ENCODE results near the gene DOCK2. TPM values are rescaled to one million over a fixed set of nuclear protein-coding genes. Genes with fewer than 3 reads are reported as not detected.

Gene DOCK2
- polyA plus RNA-seq, 1 donor from 2014 or later = 114 TPM

- Mint-ChIP-seq H3K9me3 (no peaks in the 10 kb centered on the region), H3K27ac (peak overlapping the region in 1 of 3 donors; percentile 40), H3K27me3 (no peaks in the 10 kb centered on the region), H3K36me3 (peaks cover 4% of the 10 kb centered on the region), H3K4me3 (no peak overlapping the region), H3K4me1 (peaks cover 14 to 27% (median 25%) of the 10 kb centered on the region in 3 donors)
Measured at GRCh38 chr5:169875091-169875728, 238.1 kb downstream of the DOCK2 start.

GRCh38 chr5:169875731-169876130 lies 238.7 kb downstream of the DOCK2 start:
- no peaks in the 10 kb centered on the region for H3K9me3 Mint-ChIP-seq
- no peak overlapping the region for H3K4me3 Mint-ChIP-seq
- H3K36me3 Mint-ChIP-seq = peaks cover 4% of the 10 kb centered on the region
- peaks cover 19 to 32% (median 31%) of the 10 kb centered on the region in 3 donors for H3K4me1 Mint-ChIP-seq
- H3K27ac Mint-ChIP-seq = peak overlapping the region in 2 of 3 donors; percentile 6 to 25
- no peaks in the 10 kb centered on the region for H3K27me3 Mint-ChIP-seq

GRCh38 chr5:169876386-169876785 lies 239.3 kb downstream of the DOCK2 start:
- peaks cover 4% of the 10 kb centered on the region for H3K36me3 Mint-ChIP-seq
- no peaks in the 10 kb centered on the region for H3K9me3 Mint-ChIP-seq
- H3K27ac Mint-ChIP-seq = peak overlapping the region in 2 of 3 donors; percentile 6 to 25
- H3K4me3 Mint-ChIP-seq = no peak overlapping the region
- H3K27me3 Mint-ChIP-seq = no peaks in the 10 kb centered on the region
- H3K4me1 Mint-ChIP-seq = peaks cover 19 to 35% (median 31%) of the 10 kb centered on the region in 3 donors

DNA sequence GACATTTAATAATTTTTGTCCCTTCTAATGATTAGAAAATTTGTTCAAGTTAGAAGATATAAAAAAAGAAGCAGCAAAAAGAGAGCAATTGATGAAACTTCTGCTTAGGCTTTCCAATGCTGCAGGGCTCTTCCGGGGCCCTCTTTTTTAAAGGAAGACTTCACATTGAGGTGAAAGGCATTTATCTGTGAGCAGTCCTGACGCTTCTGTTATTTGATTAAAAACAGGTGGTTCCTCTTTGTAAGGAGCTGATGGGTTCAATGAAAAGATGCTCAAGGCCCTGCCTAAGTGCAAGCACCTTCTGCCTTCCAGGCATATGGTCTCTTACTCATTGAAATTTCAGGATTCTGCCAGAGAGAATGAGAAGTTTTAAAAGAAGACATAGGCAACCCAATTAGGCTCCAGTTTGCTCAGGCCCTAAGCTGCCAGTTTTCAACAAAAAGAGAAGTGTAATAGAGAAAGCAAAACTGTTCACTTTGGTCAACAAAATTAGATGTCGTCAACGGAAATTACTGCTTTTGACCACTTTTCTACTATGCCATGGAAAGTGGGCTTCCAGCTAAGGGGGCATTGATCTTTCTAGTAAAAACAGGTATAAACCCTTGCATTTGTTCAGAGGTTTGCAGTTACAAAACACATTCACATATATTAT lies 243.1 kb downstream of the DOCK2 start:
- Mint-ChIP-seq H3K36me3 (peaks cover 16% of the 10 kb centered on the region), H3K27me3 (no peaks in the 10 kb centered on the region), H3K4me1 (peaks cover 17 to 31% (median 28%) of the 10 kb centered on the region in 3 donors), H3K9me3 (no peaks in the 10 kb centered on the region), H3K4me3 (peak overlapping the region in 3 of 4 donors; percentile 11 to 73 (median 66)), H3K27ac (peak overlapping the region; percentile 85 to 94 (median 85))

DNA sequence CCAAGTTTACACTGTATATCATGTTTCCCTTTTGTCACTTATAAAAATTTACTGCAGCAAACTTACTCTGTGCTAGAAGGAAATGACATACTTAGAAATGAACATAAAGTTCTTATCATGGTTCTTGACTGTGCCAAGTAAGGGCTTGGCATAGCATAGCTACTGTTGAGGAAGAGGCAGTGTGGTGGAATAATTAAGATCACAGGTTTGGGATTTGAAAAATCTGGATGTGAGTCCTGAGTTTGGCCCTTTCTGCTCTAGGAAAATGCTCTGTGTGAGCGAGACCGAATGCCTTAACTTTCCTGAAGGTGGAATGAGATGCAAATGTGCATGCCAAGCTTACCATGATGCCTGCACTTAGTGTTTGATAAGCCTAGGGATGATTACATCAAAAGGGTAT lies 243.7 kb downstream of the DOCK2 start:
- H3K4me3 Mint-ChIP-seq = no peak overlapping the region
- peaks cover 17 to 29% (median 24%) of the 10 kb centered on the region in 3 donors for H3K4me1 Mint-ChIP-seq
- peak overlapping the region; percentile 85 to 94 (median 85) for H3K27ac Mint-ChIP-seq
- no peaks in the 10 kb centered on the region for H3K27me3 Mint-ChIP-seq
- H3K9me3 Mint-ChIP-seq = no peaks in the 10 kb centered on the region
- peaks cover 16% of the 10 kb centered on the region for H3K36me3 Mint-ChIP-seq

- H3K27ac Mint-ChIP-seq = peak overlapping the region in 1 of 3 donors; percentile 58
- H3K36me3 Mint-ChIP-seq = peaks cover 14% of the 10 kb centered on the region
- peaks cover 20 to 28% (median 27%) of the 10 kb centered on the region in 3 donors for H3K4me1 Mint-ChIP-seq
- H3K9me3 Mint-ChIP-seq = no peaks in the 10 kb centered on the region
- H3K4me3 Mint-ChIP-seq = no peak overlapping the region
- no peaks in the 10 kb centered on the region for H3K27me3 Mint-ChIP-seq
Measured at GRCh38 chr5:169881702-169882303, 244.7 kb downstream of the DOCK2 start.

DNA sequence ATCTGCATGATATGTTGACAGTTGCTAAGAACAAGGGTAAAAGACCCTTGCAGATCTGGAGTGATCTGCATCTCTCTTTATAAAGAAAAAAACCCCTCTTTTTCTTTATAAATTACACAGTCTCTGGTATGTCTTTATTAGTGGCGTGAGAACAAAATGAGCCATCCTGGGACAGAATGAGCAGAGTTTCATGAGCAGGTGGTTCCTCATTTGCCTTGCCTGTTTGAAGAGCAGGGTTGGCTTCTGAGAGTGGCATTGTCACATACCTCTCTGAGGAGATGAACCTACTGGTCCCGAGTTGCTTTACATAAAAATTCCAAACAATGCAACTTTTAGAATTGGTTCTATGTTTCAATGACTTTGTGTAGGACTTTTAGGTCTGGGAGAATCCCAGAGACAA lies 249.0 kb downstream of the DOCK2 start:
- Mint-ChIP-seq H3K4me3 (no peak overlapping the region), H3K36me3 (peaks cover 18% of the 10 kb centered on the region), H3K4me1 (peaks cover 11 to 17% (median 12%) of the 10 kb centered on the region in 3 donors), H3K27ac (no peak overlapping the region), H3K27me3 (no peaks in the 10 kb centered on the region), H3K9me3 (no peaks in the 10 kb centered on the region)

DNA sequence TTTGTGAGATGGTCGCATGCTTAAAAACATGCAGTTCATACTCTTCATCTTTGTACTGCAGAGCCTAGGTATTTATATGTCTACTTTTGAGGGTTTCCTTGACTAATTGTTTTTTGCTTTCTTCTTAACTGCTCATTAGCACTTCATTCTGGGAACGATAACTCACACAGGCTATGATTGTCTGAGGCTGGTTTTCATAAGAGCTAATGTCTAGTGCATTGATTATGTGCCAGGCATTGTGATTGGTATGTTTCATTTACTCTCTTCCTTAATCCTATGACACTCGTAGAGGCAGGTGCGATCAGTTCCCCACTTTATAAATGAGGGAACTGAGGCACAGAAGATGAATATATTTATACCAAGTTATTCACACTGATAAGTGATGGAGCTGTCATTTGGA lies 249.6 kb downstream of the DOCK2 start:
- Mint-ChIP-seq H3K27ac (no peak overlapping the region), H3K4me3 (no peak overlapping the region), H3K36me3 (peaks cover 20% of the 10 kb centered on the region), H3K27me3 (no peaks in the 10 kb centered on the region), H3K9me3 (no peaks in the 10 kb centered on the region), H3K4me1 (peaks cover 15 to 21% (median 15%) of the 10 kb centered on the region in 3 donors)

DNA sequence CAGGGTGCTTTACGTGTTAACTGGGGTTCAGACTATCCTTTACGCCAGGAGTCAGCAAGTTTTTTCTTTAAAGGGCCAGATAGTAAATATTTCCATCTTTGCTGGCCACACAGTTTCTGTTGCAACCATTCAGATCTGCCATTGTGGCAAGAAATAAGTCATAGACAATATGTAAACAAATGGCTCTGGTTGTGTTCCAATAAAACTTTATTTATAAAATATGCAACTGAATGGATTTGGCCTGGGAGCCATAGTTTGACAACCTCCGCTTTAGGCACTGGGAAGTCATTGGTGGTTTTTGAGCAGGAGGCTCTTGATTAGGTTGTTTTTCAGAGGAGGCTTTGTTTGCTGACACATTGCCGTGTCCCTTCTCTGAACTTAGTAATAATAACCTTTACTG lies 252.5 kb downstream of the DOCK2 start:
- no peak overlapping the region for H3K4me3 Mint-ChIP-seq

DNA sequence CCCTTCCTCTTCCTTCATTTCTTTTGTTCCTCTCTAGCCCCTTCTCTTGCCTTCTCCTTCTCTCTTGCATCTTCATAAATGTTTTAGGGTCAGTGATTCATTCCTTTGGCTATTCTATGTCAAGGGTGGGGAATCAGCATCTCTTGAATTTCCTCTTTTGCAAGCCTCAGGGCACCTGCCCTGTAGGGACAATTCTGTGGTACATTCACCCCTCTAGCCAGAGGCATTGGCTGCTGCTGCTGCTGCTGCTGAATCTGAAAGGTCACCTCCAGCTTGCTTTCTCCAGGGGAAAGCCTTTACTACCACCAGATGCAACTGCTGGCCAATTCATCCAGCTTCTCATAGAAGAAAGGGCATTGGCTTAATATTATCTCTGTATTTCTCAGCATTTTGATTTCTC lies 255.9 kb downstream of the DOCK2 start:
- peaks cover 14% of the 10 kb centered on the region for H3K36me3 Mint-ChIP-seq
- no peaks in the 10 kb centered on the region for H3K27me3 Mint-ChIP-seq
- H3K9me3 Mint-ChIP-seq = no peaks in the 10 kb centered on the region
- peak overlapping the region in 1 of 4 donors; percentile 68 for H3K4me3 Mint-ChIP-seq
- peaks cover 23 to 34% (median 25%) of the 10 kb centered on the region in 3 donors for H3K4me1 Mint-ChIP-seq
- H3K27ac Mint-ChIP-seq = peak overlapping the region in 1 of 3 donors; percentile 90

More for the DNA sequence above, 252.5 kb downstream of the DOCK2 start:
- Mint-ChIP-seq H3K27me3 (no peaks in the 10 kb centered on the region), H3K4me1 (peaks cover 25 to 37% (median 28%) of the 10 kb centered on the region in 3 donors), H3K27ac (no peak overlapping the region), H3K9me3 (no peaks in the 10 kb centered on the region), H3K36me3 (peaks cover 11% of the 10 kb centered on the region)

GRCh38 chr5:169893571-169893970 lies 256.5 kb downstream of the DOCK2 start:
- Mint-ChIP-seq H3K4me3 (peak overlapping the region in 1 of 4 donors; percentile 68), H3K4me1 (peaks cover 21 to 34% (median 21%) of the 10 kb centered on the region in 3 donors), H3K9me3 (no peaks in the 10 kb centered on the region), H3K36me3 (peaks cover 16% of the 10 kb centered on the region), H3K27me3 (no peaks in the 10 kb centered on the region), H3K27ac (peak overlapping the region in 2 of 3 donors; percentile 41 to 90)

- H3K27ac Mint-ChIP-seq = no peak overlapping the region
- H3K27me3 Mint-ChIP-seq = no peaks in the 10 kb centered on the region
- H3K4me1 Mint-ChIP-seq = peaks cover 20 to 22% (median 22%) of the 10 kb centered on the region in 3 donors
- peaks cover 26% of the 10 kb centered on the region for H3K36me3 Mint-ChIP-seq
- H3K4me3 Mint-ChIP-seq = peak overlapping the region in 1 of 4 donors; percentile 47
- H3K9me3 Mint-ChIP-seq = no peaks in the 10 kb centered on the region
Measured at GRCh38 chr5:169895926-169896325, 258.9 kb downstream of the DOCK2 start.

GRCh38 chr5:169897481-169897880 lies 260.4 kb downstream of the DOCK2 start:
- Mint-ChIP-seq H3K27ac (no peak overlapping the region), H3K27me3 (no peaks in the 10 kb centered on the region), H3K36me3 (peaks cover 23% of the 10 kb centered on the region), H3K4me1 (peaks cover 15 to 22% (median 16%) of the 10 kb centered on the region in 3 donors), H3K9me3 (peaks cover 0 to 3% (median 0%) of the 10 kb centered on the region in 3 donors), H3K4me3 (no peak overlapping the region)

DNA sequence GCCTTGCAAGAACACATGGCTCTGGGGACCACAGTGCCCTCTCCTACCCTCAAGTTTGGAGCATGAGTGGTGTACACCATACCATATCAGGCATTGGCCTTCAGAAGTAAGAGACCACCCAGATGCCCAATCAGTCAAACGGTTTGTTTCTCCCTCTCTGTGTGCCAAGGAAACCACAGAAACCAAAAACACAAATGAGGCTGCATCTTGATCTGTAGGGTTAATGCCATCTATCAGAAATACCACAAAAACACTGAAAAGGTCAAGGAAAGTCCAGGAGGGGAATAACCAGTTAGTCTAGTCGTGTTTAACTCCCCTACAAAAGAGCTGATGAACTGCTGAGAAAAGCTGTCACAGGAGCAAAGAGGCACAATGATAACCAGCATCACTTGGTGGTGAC lies 264.8 kb downstream of the DOCK2 start:
- Mint-ChIP-seq H3K27ac (no peak overlapping the region), H3K36me3 (peaks cover 16% of the 10 kb centered on the region), H3K4me1 (peaks cover 6 to 16% (median 10%) of the 10 kb centered on the region in 3 donors), H3K4me3 (no peak overlapping the region), H3K27me3 (no peaks in the 10 kb centered on the region), H3K9me3 (peaks cover 0 to 3% (median 0%) of the 10 kb centered on the region in 3 donors)

DNA sequence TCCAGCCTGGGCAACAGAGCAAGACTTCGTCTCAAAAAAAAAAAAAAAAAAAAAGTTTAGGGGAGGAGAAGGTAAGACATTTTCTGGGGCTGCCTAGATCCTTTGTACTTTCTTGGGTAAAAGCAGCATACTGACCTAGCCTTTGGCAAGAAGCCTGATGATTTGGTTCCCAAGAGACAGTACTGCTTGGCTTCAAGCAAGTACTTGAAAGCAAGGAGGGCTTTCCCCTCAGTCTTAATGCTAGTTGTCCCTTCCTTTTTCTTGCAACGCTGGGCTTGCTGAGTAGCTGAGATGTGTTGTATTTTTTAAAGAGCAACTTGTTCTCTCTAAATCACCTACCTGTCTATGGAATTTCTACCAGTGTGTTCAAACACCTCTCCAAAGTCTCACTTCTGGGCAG lies 267.0 kb downstream of the DOCK2 start:
- H3K27ac Mint-ChIP-seq = no peak overlapping the region
- no peaks in the 10 kb centered on the region for H3K27me3 Mint-ChIP-seq
- H3K4me3 Mint-ChIP-seq = no peak overlapping the region
- peaks cover 0 to 3% (median 0%) of the 10 kb centered on the region in 3 donors for H3K9me3 Mint-ChIP-seq
- peaks cover 6 to 16% (median 10%) of the 10 kb centered on the region in 3 donors for H3K4me1 Mint-ChIP-seq
- peaks cover 13% of the 10 kb centered on the region for H3K36me3 Mint-ChIP-seq
